Adipose tissue (tissue), 3 donors: ENCODE data around the gene NFYC. TPM values are rescaled to one million over a fixed set of nuclear protein-coding genes. Genes with fewer than 3 reads are reported as not detected.

Experiments used
- H3K27ac ChIP-seq: one replicate; pipeline ENCODE4 v1.5.1; 2013; ENCODE audit warnings: low read depth, low read length
- WGBS, 3 donors: extraction: QIAGEN DNeasy Blood & Tissue Kit; methylation state at CpG; one replicate each; pipeline ENCODE4 v1.1.7; 2013; 5-methylcytosine and 5-hydroxymethylcytosine counted together
- polyA plus RNA-seq, 3 donors: library from polyadenylated mRNA; stranded (reverse); fragments of 200-250 nt; gene quantifications; one replicate each; pipeline ENCODE4 v1.2.3, GENCODE V29; 2013
- donor health status: healthy with polysubstance abuse.
- donor health status: Bipolar disorder and iron deficiency.
- donor health status: healthy.

Gene NFYC
- polyA plus RNA-seq, 3 donors = 26.5 to 32.9 (median 26.9) TPM

- no peak overlapping the region for H3K27ac ChIP-seq
- WGBS, 3 donors = 77 to 86% (median 86%) methylated on average over 8 of the region's 8 CpGs
Observed at GRCh38 chr1:40798366-40799281, 107.1 kb downstream of the NFYC start.

- H3K27ac ChIP-seq = no peak overlapping the region
- 47 to 53% (median 50%) methylated on average over 7 to 9 of the region's 9 CpGs for WGBS, 3 donors
Observed at GRCh38 chr1:40799351-40799867, 107.9 kb downstream of the NFYC start.

GRCh38 chr1:40801742-40802077, 110.2 kb downstream of the NFYC start:
- 61 to 73% (median 71%) methylated on average over 3 of the region's 3 CpGs for WGBS, 3 donors

GRCh38 chr1:40802078-40802741, 110.7 kb downstream of the NFYC start:
- WGBS, 3 donors = 5 to 7% (median 6%) methylated on average over 43 to 56 of the region's 56 CpGs
- H3K27ac ChIP-seq = no peak overlapping the region

More at GRCh38 chr1:40801742-40802077, 110.2 kb downstream of the NFYC start:
- no peak overlapping the region for H3K27ac ChIP-seq

- no peak overlapping the region for H3K27ac ChIP-seq
- 35 to 52% (median 39%) methylated on average over 4 of the region's 4 CpGs for WGBS, 3 donors
Observed at GRCh38 chr1:40802742-40803113, 111.2 kb downstream of the NFYC start.

GRCh38 chr1:40803447-40803846, 111.9 kb downstream of the NFYC start:
- 90 to 98% (median 94%) methylated on average over 3 of the region's 3 CpGs for WGBS, 3 donors
- H3K27ac ChIP-seq = no peak overlapping the region

- 56 to 77% (median 67%) methylated on average over 2 of the region's 2 CpGs for WGBS, 3 donors
- H3K27ac ChIP-seq = no peak overlapping the region
Observed at GRCh38 chr1:40803902-40804301, 112.4 kb downstream of the NFYC start.

GRCh38 chr1:40806240-40806639, 114.7 kb downstream of the NFYC start:
- H3K27ac ChIP-seq = no peak overlapping the region
- WGBS, 3 donors = 74 to 82% (median 76%) methylated on average over 3 of the region's 3 CpGs

- 60 to 80% (median 71%) methylated on average over 20 of the region's 20 CpGs for WGBS, 3 donors
- H3K27ac ChIP-seq = no peak overlapping the region
Observed at GRCh38 chr1:40806731-40807695, 115.5 kb downstream of the NFYC start.

GRCh38 chr1:40808002-40808401, 116.5 kb downstream of the NFYC start:
- H3K27ac ChIP-seq = no peak overlapping the region
- WGBS, 3 donors = 65 to 73% (median 72%) methylated on average over 3 of the region's 3 CpGs

GRCh38 chr1:40808444-40808843, 116.9 kb downstream of the NFYC start:
- no peak overlapping the region for H3K27ac ChIP-seq

GRCh38 chr1:40808909-40809308, 117.4 kb downstream of the NFYC start:
- H3K27ac ChIP-seq = no peak overlapping the region
- 61 to 76% (median 72%) methylated on average over 6 of the region's 6 CpGs for WGBS, 3 donors

More at GRCh38 chr1:40808444-40808843, 116.9 kb downstream of the NFYC start:
- 60 to 69% (median 67%) methylated on average over 3 of the region's 3 CpGs for WGBS, 3 donors

- H3K27ac ChIP-seq = no peak overlapping the region
- 89 to 93% (median 92%) methylated on average over 5 of the region's 5 CpGs for WGBS, 3 donors
Observed at GRCh38 chr1:40810927-40811326, 119.4 kb downstream of the NFYC start.

- WGBS, 3 donors = 67 to 77% (median 73%) methylated on average over 9 of the region's 9 CpGs
- H3K27ac ChIP-seq = no peak overlapping the region
Observed at GRCh38 chr1:40815420-40815819, 123.9 kb downstream of the NFYC start.

GRCh38 chr1:40817791-40818263, 126.3 kb downstream of the NFYC start:
- WGBS, 3 donors = 36 to 45% (median 38%) methylated on average over 19 of the region's 19 CpGs
- H3K27ac ChIP-seq = no peak overlapping the region

- H3K27ac ChIP-seq = no peak overlapping the region
- WGBS, 3 donors = 2 to 9% (median 3%) methylated on average over 57 to 59 of the region's 59 CpGs
Observed at GRCh38 chr1:40818264-40818961, 126.9 kb downstream of the NFYC start.

- WGBS, 3 donors = 48 to 70% (median 51%) methylated on average over 19 to 26 of the region's 26 CpGs
Observed at GRCh38 chr1:40819101-40819500, 127.6 kb downstream of the NFYC start.

More at GRCh38 chr1:40819101-40819500, 127.6 kb downstream of the NFYC start:
- H3K27ac ChIP-seq = no peak overlapping the region
